ENCODE results near the gene FAIM. TPM values are rescaled to one million over a fixed set of nuclear protein-coding genes. Genes with fewer than 3 reads are reported as not detected.

Gene FAIM
- total and polyA plus RNA-seq, 2 donors (not counting 1 experiment from before 2014, with no cell fraction given) = 9.4 to 11.7 TPM

GRCh38 chr3:138649134-138649533 is 40.6 kb downstream of the FAIM start:
- Histone ChIP-seq H3K9ac (ENCODE audit: insufficient read depth, low read length) (no peak overlapping the region), H3K4me2 (ENCODE audit: extremely low read depth, insufficient read depth, low read length) (no peak overlapping the region), H3K9me3 (ENCODE audit: control insufficient read depth, insufficient read depth, low read depth, low read length) (no peaks in the 10 kb centered on the region), H3K27me3 (ENCODE audit: control insufficient read depth, insufficient read depth, low read length) (no peaks in the 10 kb centered on the region), H3K36me3 (ENCODE audit: control insufficient read depth, insufficient read depth, low read length) (peaks cover 12% of the 10 kb centered on the region), H3K79me2 (ENCODE audit: control insufficient read depth, insufficient read depth, low read length) (no peaks in the 10 kb centered on the region), H2AFZ (ENCODE audit: low read length) (no peak overlapping the region), H3K27ac (ENCODE audit: insufficient read depth, low read length) (no peak overlapping the region), H4K20me1 (ENCODE audit: control insufficient read depth, extremely low read depth, insufficient read depth, low read length) (no peaks in the 10 kb centered on the region), H3K4me3 (replicated peaks in 1 of 4; ENCODE audit: control extremely low read depth in 1 of 4, insufficient read depth in 1 of 4, low read depth in 3 of 4, low read length in 4 of 4) (no peak overlapping the region), H3K4me1 (ENCODE audit: control insufficient read depth, extremely low read depth, insufficient read depth, low read length) (no peaks in the 10 kb centered on the region)
- TF ChIP-seq EZH2 (IDR thresholded peaks at IDR 0.05; ENCODE audit: low read length, missing control alignments) (no peak), CTCF (conservative IDR thresholded peaks at IDR 0.05 in 1 of 2, IDR thresholded peaks at IDR 0.05 in 1 of 2; ENCODE audit: low read depth in 1 of 2, low read length in 2 of 2) (no peak)
- no peak for DNase-seq (ENCODE audit: low read depth in 2 of 2)

GRCh38 chr3:138653567-138653966 is 45.0 kb downstream of the FAIM start:
- H3K36me3 ChIP-seq (ENCODE audit: control insufficient read depth, insufficient read depth, low read length) = peaks cover 16% of the 10 kb centered on the region
- H3K4me3 ChIP-seq (replicated peaks in 1 of 4; ENCODE audit: control extremely low read depth in 1 of 4, insufficient read depth in 1 of 4, low read depth in 3 of 4, low read length in 4 of 4) = no peak overlapping the region
- H3K27me3 ChIP-seq (ENCODE audit: control insufficient read depth, insufficient read depth, low read length) = no peaks in the 10 kb centered on the region
- no peak overlapping the region for H3K4me2 ChIP-seq (ENCODE audit: extremely low read depth, insufficient read depth, low read length)
- no peak overlapping the region for H3K27ac ChIP-seq (ENCODE audit: insufficient read depth, low read length)
- no peaks in the 10 kb centered on the region for H4K20me1 ChIP-seq (ENCODE audit: control insufficient read depth, extremely low read depth, insufficient read depth, low read length)
- DNase-seq (ENCODE audit: low read depth in 2 of 2) = no peak
- TF ChIP-seq CTCF (conservative IDR thresholded peaks at IDR 0.05 in 1 of 2, IDR thresholded peaks at IDR 0.05 in 1 of 2; ENCODE audit: low read depth in 1 of 2, low read length in 2 of 2) (no peak), EZH2 (IDR thresholded peaks at IDR 0.05; ENCODE audit: low read length, missing control alignments) (no peak)
- H3K79me2 ChIP-seq (ENCODE audit: control insufficient read depth, insufficient read depth, low read length) = no peaks in the 10 kb centered on the region
- H3K4me1 ChIP-seq (ENCODE audit: control insufficient read depth, extremely low read depth, insufficient read depth, low read length) = no peaks in the 10 kb centered on the region
- H3K9ac ChIP-seq (ENCODE audit: insufficient read depth, low read length) = no peak overlapping the region
- no peaks in the 10 kb centered on the region for H3K9me3 ChIP-seq (ENCODE audit: control insufficient read depth, insufficient read depth, low read depth, low read length)
- H2AFZ ChIP-seq (ENCODE audit: low read length) = no peak overlapping the region

GRCh38 chr3:138657508-138657907 is 48.9 kb downstream of the FAIM start:
- no peak overlapping the region for H3K27ac ChIP-seq (ENCODE audit: insufficient read depth, low read length)
- H3K36me3 ChIP-seq (ENCODE audit: control insufficient read depth, insufficient read depth, low read length) = peaks cover 4% of the 10 kb centered on the region
- H3K79me2 ChIP-seq (ENCODE audit: control insufficient read depth, insufficient read depth, low read length) = no peaks in the 10 kb centered on the region
- H3K4me3 ChIP-seq (replicated peaks in 1 of 4; ENCODE audit: control extremely low read depth in 1 of 4, insufficient read depth in 1 of 4, low read depth in 3 of 4, low read length in 4 of 4) = no peak overlapping the region
- H3K9me3 ChIP-seq (ENCODE audit: control insufficient read depth, insufficient read depth, low read depth, low read length) = no peaks in the 10 kb centered on the region
- H3K9ac ChIP-seq (ENCODE audit: insufficient read depth, low read length) = no peak overlapping the region
- no peaks in the 10 kb centered on the region for H3K4me1 ChIP-seq (ENCODE audit: control insufficient read depth, extremely low read depth, insufficient read depth, low read length)
- no peaks in the 10 kb centered on the region for H4K20me1 ChIP-seq (ENCODE audit: control insufficient read depth, extremely low read depth, insufficient read depth, low read length)
- H3K4me2 ChIP-seq (ENCODE audit: extremely low read depth, insufficient read depth, low read length) = no peak overlapping the region
- H3K27me3 ChIP-seq (ENCODE audit: control insufficient read depth, insufficient read depth, low read length) = no peaks in the 10 kb centered on the region
- no peak for DNase-seq (ENCODE audit: low read depth in 2 of 2)
- H2AFZ ChIP-seq (ENCODE audit: low read length) = no peak overlapping the region
- TF ChIP-seq EZH2 (IDR thresholded peaks at IDR 0.05; ENCODE audit: low read length, missing control alignments) (no peak), CTCF (conservative IDR thresholded peaks at IDR 0.05 in 1 of 2, IDR thresholded peaks at IDR 0.05 in 1 of 2; ENCODE audit: low read depth in 1 of 2, low read length in 2 of 2) (no peak)
